ENCODE measurements around the gene SIDT1.

The SIDT1 gene

GRCh38 chr3:113531826-113532697 lies at the start of gene SIDT1:
SIDT1 (plus strand) TSS chr3:113532555; CDS start chr3:113533022, 467 bp downstream.
- DNase-seq = peak; percentile 6

GRCh38 chr3:113485161-113485609 lies 47.2 kb upstream of the SIDT1 start:
- no peak for DNase-seq

DNA sequence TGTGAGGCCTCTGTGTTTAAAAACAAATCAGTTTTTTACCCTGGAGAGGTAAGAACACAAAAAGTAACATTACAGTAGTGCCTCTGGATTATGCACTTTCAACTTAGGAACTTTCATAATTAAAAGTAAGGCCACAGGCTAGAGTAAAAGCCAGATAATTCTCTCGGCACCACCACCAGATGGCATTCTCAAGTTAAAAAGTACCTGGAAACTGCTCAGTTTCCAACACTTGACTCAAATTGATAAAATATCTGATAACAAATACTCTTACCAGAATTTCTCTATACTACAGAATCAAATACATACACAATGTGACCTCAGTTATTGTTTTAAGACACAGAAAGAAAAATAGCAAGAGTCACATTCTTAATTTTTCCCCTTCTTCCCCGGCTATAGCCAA lies 37.3 kb upstream of the SIDT1 start:
- DNase-seq = no peak

DNA sequence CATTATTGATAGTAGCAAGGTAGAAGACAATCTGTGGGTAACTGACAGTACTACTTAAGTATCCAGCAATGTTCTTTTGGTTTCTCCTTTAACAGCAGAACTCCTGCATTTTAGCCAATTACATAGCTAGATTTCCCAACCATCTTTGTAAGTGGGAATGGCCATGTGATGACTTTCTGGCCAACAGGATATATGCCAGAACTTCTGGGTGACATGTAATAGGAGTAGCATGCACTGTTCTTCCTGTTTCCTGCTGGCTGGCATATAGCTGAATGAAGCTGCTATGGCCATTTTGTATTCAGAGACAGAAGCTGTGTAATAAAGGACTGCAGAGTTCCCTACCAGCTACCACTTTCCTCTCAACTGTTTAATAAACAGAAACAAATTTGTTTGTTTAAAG lies 35.4 kb upstream of the SIDT1 start:
- DNase-seq = no peak

DNA sequence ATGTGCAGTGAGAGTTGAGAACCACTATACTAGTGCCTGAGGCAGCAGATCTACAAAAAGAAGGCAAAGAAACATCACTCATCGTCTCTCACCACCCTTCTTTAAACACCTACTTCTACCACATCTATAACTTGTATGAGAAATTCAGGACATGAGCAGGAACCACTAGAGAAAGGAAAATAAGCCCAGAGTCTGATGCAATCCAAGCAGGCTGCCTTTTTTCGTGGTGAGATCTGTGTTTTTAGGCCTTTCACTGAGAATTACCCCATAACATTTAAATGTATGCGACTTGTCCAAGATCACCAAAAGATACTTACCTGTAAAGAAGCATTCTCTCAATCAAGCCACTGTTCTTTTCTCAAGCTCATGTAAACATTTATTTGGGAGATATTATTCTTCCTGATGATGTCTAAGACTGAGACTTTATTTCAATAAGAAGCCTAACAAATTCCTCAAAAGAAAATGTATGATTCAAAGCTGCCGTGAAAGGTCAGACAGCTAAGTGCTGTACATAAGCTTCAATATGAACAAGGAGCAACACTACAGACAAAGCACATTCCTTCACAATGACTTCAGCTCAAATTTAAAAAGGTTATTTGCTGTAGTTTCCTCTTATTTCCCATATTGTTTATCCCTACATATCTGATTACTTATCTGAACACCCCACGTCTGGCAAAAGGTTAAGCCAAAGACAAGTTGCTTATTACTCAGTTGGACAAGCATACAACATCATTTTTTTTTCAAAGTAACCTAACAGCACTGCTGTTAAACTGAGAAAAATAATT lies 33.9 kb upstream of the SIDT1 start:
- DNase-seq = no peak

GRCh38 chr3:113499081-113499480 lies 33.3 kb upstream of the SIDT1 start:
- no peak for DNase-seq

DNA sequence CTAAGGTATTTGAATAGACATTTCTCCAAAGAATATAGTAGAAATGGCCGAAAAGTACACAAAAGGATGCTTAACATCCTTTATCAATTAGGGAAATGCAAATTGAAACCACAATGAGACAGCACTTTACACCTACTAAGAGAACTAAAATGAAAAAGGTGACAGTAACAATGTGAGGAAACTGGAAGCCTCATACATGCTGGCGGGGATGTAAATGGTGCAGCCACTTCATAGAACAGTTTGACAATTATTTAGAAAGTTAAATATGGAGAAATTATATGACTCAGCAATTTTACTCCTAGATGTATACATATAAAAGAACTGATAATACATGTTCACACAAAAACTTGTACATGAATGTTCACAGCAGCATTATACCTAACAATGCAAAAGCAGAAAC lies 30.8 kb upstream of the SIDT1 start:
- DNase-seq = no peak

DNA sequence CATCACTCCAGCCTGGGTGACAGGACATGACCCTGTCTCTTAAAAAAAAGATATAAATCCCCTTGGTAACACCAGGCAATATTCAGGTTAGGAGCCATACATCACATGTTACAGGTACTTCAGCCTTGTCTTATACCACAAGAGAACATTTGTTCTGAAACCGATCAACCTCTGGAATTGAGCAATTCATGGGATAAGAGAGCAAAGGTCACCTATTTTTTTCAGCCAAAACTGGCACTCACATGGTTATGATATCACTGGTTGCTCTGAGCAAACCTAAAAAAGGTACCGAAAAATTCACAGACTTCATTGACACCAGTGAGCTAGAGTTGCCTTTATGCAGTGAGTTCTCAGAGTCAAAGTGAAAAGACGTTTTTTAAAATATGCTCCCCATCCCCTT lies 26.5 kb upstream of the SIDT1 start:
- no peak for DNase-seq

DNA sequence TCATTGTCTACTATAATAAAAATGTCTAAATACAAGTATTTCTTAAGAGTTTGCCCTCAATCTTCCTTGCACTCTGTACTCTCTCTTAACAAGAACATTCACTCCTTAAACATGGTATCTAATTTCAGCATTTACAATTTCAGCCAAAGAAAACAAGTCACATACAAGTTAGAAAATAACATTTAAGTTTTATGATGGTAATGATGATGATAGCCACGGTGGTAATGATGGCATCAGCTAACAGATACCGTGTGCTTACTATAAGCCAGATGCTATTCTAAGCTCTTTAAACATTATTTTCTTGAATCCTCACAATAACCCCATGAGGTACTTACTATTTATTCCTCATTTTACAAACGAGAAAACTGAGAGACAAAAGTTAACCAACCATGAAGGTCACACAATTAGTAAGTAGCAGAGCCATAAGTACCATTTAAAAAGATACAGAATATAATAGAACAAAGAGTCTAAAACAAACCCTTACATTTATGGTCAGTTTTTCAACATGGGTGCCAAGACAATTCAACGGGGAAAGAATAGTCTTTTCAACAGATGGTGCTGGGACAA lies 24.8 kb upstream of the SIDT1 start:
- DNase-seq = no peak

GRCh38 chr3:113508966-113509365 lies 23.4 kb upstream of the SIDT1 start:
- DNase-seq = no peak

DNA sequence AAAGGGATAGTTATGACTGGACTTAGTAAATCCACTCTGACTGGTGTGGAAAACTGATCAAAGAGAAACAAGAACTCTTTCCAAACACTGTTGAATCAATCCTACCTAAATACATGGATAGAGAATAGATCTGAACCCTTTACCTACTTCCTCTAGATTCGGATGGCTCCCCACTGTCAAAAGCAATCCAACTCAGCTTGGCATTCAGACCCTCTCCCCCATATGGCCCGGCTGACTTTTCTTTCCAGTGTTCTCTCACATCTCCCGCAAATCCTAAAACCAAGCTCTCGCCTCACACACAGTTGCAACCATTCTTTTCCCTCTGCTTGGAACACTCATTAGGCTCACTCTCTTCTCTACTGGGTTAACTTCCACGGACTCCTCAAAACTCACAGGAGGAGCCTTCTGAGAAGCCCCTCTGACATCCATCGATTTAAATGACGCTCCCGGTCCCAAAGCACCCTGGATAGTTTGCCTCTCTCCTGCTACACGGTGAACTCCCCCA lies 18.0 kb upstream of the SIDT1 start:
- no peak for DNase-seq

DNA sequence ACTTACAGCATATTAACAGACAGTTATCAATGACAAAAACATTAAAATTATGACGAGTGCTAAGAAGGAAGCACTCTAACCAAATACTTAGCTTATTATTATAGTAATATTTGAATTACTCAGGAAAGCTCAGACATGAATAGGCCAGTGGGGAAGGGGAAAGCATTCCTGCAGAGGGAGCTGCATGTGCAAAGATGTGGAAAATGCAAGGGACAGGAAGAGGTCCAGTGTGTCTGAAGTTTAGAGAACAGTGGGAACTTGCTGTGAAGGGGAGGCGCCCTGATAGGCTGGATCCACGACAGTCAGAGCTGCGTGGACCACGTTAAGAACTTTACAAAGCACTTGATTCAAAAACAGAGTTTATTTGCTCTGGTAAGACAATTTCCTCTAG lies 16.2 kb upstream of the SIDT1 start:
- no peak for DNase-seq

DNA sequence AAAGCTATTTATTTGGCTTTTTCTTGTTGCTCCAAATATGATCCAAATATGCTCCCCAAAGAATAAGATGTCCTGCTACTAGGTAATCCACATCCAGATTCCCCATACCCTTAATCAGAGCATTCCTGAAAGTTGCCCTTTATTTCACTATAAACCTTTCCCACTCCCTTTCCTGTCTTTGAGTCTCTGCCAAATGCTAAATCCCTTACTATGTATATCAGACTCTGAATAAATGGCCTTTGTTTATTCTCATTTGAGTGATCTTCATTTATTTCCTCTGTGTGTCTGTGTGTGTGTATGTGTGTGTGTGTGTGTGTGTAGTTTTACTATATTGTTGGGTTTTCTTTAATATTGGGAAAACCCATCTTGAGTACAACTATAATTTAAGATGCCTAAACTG lies 10.4 kb upstream of the SIDT1 start:
- no peak for DNase-seq

DNA sequence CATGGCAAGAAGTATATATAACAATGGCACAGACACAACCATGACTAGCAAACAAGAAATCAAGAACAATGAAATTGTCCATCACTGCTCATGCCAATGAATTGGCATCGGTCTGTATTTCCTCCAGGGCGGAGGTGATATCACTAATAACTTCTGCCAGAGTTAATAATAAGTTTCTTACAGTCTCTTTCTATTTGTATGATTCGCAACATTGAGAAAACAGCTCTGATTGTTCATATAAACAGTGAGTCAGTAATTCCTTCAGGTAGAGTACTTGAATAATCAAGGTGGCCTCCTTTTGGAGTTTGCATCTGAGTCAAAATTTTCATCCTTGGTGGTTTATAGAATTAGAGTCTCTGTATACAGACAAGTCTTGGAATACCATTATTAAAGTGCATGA lies 9.1 kb upstream of the SIDT1 start:
- DNase-seq = no peak

DNA sequence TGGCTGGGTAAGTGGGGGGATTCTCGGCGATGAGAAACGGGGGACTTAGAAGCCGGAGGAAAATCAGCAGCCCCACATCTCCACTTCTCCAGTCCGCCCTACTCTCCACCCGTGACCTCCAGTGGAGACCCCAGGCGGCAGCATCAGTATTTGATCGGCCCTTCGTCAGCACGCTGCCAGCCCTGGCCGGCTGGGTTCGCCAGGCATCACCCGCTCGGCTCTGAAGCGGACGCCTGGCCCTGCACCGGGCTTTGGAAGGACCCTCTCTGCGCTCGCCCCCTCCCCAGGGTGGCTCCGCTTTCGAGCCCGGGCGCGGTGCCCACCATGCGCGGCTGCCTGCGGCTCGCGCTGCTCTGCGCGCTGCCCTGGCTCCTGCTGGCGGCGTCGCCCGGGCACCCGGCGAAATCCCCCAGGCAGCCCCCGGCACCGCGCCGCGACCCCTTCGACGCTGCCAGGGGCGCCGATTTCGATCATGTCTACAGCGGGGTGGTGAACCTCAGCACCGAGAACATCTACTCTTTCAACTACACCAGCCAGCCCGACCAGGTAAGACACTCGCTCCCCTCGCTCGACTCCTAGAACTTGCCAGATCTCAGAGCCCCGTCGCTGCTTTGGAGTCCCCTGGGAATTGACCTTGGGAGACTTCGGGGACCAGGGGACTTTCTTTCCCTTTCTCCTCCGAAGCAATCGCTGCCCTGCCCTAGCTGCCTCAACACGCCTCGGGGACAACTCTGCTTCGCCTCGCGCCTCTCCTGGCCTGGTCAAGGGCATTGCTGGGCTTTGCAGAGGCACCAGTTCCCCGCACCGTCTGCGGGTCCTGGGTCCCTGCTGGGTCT lies 561 bp downstream of the SIDT1 start:
- DNase-seq = peak; percentile 42

DNA sequence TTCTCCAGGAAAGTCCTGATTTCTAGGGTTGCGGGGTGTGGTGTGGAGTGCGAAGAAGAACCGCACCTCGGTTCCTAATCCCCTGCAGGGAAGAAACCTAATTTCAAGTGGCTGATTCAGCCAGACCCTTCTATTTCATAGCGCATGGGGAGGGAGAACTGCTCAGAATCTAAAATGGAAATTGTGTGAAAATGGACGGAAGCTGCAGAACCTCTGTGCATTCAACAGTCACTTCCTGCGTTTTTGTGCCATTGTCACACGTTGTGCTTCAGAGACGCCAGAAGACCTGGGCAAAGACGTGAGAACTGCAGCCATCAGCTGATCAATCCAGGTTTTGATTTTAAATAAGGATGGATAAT lies 1.2 kb downstream of the SIDT1 start:
- no peak for DNase-seq

GRCh38 chr3:113534365-113534764 lies 2.0 kb downstream of the SIDT1 start:
- no peak for DNase-seq

DNA sequence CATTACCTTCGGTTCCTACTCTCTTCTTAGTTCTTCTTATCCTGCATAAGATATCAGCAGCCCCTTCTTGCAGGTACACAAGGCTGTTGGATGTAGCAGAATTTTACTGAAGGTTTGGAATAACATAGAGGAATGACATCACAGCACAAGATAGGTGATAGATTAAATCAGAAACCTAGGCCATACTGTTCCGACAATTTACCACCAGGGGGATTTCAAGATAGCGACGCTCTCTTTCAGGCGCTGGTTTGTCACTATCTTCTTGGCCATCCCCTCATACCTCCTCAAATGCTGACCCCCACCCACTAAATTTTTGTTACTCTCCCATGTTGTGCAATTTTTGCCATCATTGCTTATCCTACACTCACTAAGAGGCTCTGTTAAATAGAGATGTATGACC lies 3.5 kb downstream of the SIDT1 start:
- DNase-seq = no peak

DNA sequence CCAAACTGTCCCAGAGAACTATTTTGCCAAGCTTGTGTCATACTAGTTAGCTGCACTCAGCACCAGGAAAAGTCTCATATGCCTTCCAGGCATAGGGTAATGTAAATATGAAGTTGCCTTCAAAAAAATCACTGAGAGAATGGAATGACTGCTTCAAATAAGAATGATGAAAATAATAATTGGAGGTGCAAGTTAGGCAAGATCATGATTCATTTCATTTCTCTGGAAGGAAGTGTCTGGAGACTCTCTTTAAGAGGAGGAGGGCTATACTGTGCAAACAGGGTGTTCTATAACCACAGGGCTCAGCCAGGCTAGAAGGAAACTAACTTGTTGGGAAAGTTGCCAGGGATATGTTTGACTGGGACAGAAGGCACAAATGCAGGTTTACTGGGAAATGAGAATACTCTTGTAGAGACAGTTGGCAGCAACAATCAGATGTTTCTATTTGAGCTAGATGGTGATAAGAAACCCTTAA lies 4.3 kb downstream of the SIDT1 start:
- no peak for DNase-seq

GRCh38 chr3:113537155-113537554 lies 4.8 kb downstream of the SIDT1 start:
- no peak for DNase-seq

GRCh38 chr3:113541519-113541918 lies 9.2 kb downstream of the SIDT1 start:
- no peak for DNase-seq

GRCh38 chr3:113545594-113545993 lies 13.2 kb downstream of the SIDT1 start:
- no peak for DNase-seq

All from NCI-H1092 (cell line).